H9 (cell line): ENCODE measurements around the gene ZNF175. TPM values are rescaled to one million over a fixed set of nuclear protein-coding genes. Genes with fewer than 3 reads are reported as not detected.

Experiments used
- DNase-seq: peaks from one replicate; pipeline ENCODE4 v3.0.0-alpha.2; 2017
- H2AFZ ChIP-seq: one replicate; pipeline ENCODE4 v1.6.1; 2013; ENCODE audit warnings: mild to moderate bottlenecking, low read length, control low read depth, moderate library complexity
- H2AK5ac ChIP-seq: 2 replicates; pipeline ENCODE4 v1.6.1; 2013; ENCODE audit warnings: low read length, control low read depth, mixed read lengths; ENCODE audit not compliant: insufficient read length
- H2BK120ac ChIP-seq: one replicate; pipeline ENCODE4 v1.6.1; 2013; ENCODE audit warnings: low read depth, mild to moderate bottlenecking, low read length, control low read depth, inconsistent platforms; ENCODE audit not compliant: poor library complexity, severe bottlenecking
- H2BK12ac ChIP-seq: 2 replicates; pipeline ENCODE4 v1.6.1; 2013; ENCODE audit warnings: low read length, control low read depth, mixed read lengths, low read depth; ENCODE audit not compliant: insufficient read length
- H2BK15ac ChIP-seq: 2 replicates; pipeline ENCODE4 v1.6.1; 2013; ENCODE audit warnings: low read depth, low read length, control low read depth
- H2BK20ac ChIP-seq: one replicate; pipeline ENCODE4 v1.6.1; 2013; ENCODE audit warnings: low read depth, mild to moderate bottlenecking, low read length, control low read depth, inconsistent platforms; ENCODE audit not compliant: poor library complexity, severe bottlenecking
- H2BK5ac ChIP-seq: 2 replicates; pipeline ENCODE4 v1.6.1; 2013; ENCODE audit warnings: low read length, control low read depth, mixed read lengths; ENCODE audit not compliant: insufficient read length
- H3K14ac ChIP-seq: 2 replicates; pipeline ENCODE4 v1.6.1; 2013; ENCODE audit warnings: low read length, control low read depth; ENCODE audit not compliant: insufficient read depth
- H3K18ac ChIP-seq: 2 replicates; pipeline ENCODE4 v1.6.1; 2013; ENCODE audit warnings: low read depth, mild to moderate bottlenecking, mixed read lengths, low read length, control low read depth; ENCODE audit not compliant: insufficient read length
- H3K23ac ChIP-seq: 2 replicates; pipeline ENCODE4 v1.6.1; 2013; ENCODE audit warnings: low read length, control low read depth, mixed read lengths, low read depth; ENCODE audit not compliant: insufficient read length
- H3K23me2 ChIP-seq: 2 replicates; pipeline ENCODE4 v1.6.1; 2013; ENCODE audit warnings: low read depth, mild to moderate bottlenecking, mixed read lengths, low read length, control low read depth; ENCODE audit not compliant: insufficient read length, poor library complexity, severe bottlenecking
- H3K27ac ChIP-seq: 2 replicates; pipeline ENCODE4 v1.5.1; 2013; ENCODE audit warnings: low read length, control low read depth, mixed read lengths, low read depth; ENCODE audit not compliant: insufficient read length
- H3K27me3 ChIP-seq: 2 replicates; pipeline ENCODE4 v1.6.1; 2013; ENCODE audit warnings: low read length, control low read depth, inconsistent platforms; ENCODE audit not compliant: insufficient read depth
- H3K4ac ChIP-seq: 2 replicates; pipeline ENCODE4 v1.6.1; 2013; ENCODE audit warnings: low read depth, mild to moderate bottlenecking, control low read depth, inconsistent platforms, low read length, moderate library complexity
- H3K4me1 ChIP-seq: 2 replicates; pipeline ENCODE4 v1.6.1; 2013; ENCODE audit warnings: low read length, control low read depth, inconsistent platforms; ENCODE audit not compliant: insufficient read depth
- H3K4me2 ChIP-seq: 2 replicates; pipeline ENCODE4 v1.6.1; 2013; ENCODE audit warnings: low read length, control low read depth, mixed read lengths; ENCODE audit not compliant: insufficient read length, insufficient read depth
- H3K56ac ChIP-seq: 2 replicates; pipeline ENCODE4 v1.6.1; 2013; ENCODE audit warnings: low read depth, mild to moderate bottlenecking, mixed read lengths, low read length, control low read depth; ENCODE audit not compliant: insufficient read length
- H3K79me1 ChIP-seq: 2 replicates; pipeline ENCODE4 v1.6.1; 2013; ENCODE audit warnings: low read depth, mild to moderate bottlenecking, moderate library complexity, low read length, control low read depth, inconsistent platforms; ENCODE audit not compliant: insufficient read depth, poor library complexity, severe bottlenecking
- H3K79me2 ChIP-seq: 2 replicates; pipeline ENCODE4 v1.6.1; 2013; ENCODE audit warnings: low read length, control low read depth, inconsistent platforms; ENCODE audit not compliant: insufficient read depth
- H3K9ac ChIP-seq: 2 replicates; pipeline ENCODE4 v1.6.1; 2013; ENCODE audit warnings: low read length, control low read depth, mixed read lengths; ENCODE audit not compliant: insufficient read length; ENCODE audit errors: extremely low read depth
- H3K9me3 ChIP-seq: one replicate; pipeline ENCODE4 v1.6.1; 2013; ENCODE audit warnings: low read depth, low read length, inconsistent platforms; ENCODE audit not compliant: control insufficient read depth
- H3T11ph ChIP-seq: one replicate; pipeline ENCODE4 v1.6.1; 2013; ENCODE audit warnings: mild to moderate bottlenecking, low read length, control low read depth, inconsistent platforms
- H4K20me1 ChIP-seq: one replicate; pipeline ENCODE4 v1.6.1; 2013; ENCODE audit not compliant: control insufficient read depth, insufficient read length, insufficient read depth
- H4K5ac ChIP-seq: 2 replicates; pipeline ENCODE4 v1.6.1; 2013; ENCODE audit warnings: low read depth, mild to moderate bottlenecking, mixed read lengths, low read length, control low read depth; ENCODE audit not compliant: insufficient read length
- H4K8ac ChIP-seq: replicated peaks from 2 replicates; pipeline ENCODE4 v1.6.1; 2013; ENCODE audit warnings: low read length, control low read depth, mixed read lengths, low read depth; ENCODE audit not compliant: insufficient read length
- H4K91ac ChIP-seq: 2 replicates; pipeline ENCODE4 v1.6.1; 2013; ENCODE audit warnings: low read depth, mild to moderate bottlenecking, moderate library complexity, mixed read lengths, low read length, control low read depth; ENCODE audit not compliant: insufficient read length
- H3K27ac Mint-ChIP-seq, 3 experiments: 2 replicates in 2 of 3; 3 replicates in 1 of 3; pipeline ENCODE4 v1.8.0; 2020 to 2021; ENCODE audit warnings: mixed read lengths in 3 of 3, mild to moderate bottlenecking in 1 of 3, moderate library complexity in 1 of 3
- H3K27me3 Mint-ChIP-seq: 2 replicates; pipeline ENCODE4 v1.8.0; 2021; ENCODE audit warnings: low read depth, mild to moderate bottlenecking, moderate library complexity, mixed read lengths
- H3K36me3 Mint-ChIP-seq, 3 experiments: 2 replicates in 2 of 3; 3 replicates in 1 of 3; pipeline ENCODE4 v1.8.0; 2020 to 2021; ENCODE audit warnings: low read depth in 3 of 3, mixed read lengths in 3 of 3; ENCODE audit not compliant: insufficient read depth in 1 of 3
- H3K4me1 Mint-ChIP-seq, 2 experiments: 2 replicates each; pipeline ENCODE4 v1.8.0; 2020; ENCODE audit warnings: mixed read lengths in 2 of 2
- H3K4me3 Mint-ChIP-seq, 2 experiments: 2 replicates in 1 of 2; 3 replicates in 1 of 2; pipeline ENCODE4 v1.8.0; 2020 to 2021; ENCODE audit warnings: mild to moderate bottlenecking in 2 of 2, mixed read lengths in 2 of 2, moderate library complexity in 1 of 2
- H3K9me3 Mint-ChIP-seq, 2 experiments: 2 replicates in 1 of 2; 3 replicates in 1 of 2; pipeline ENCODE4 v1.8.0; 2020; ENCODE audit warnings: mild to moderate bottlenecking in 2 of 2, mixed read lengths in 2 of 2, moderate library complexity in 1 of 2
- CTCF ChIP-seq: fragments of 200-600 bp; sonication (generic); conservative IDR thresholded peaks from 3 replicates; pipeline ENCODE4 v1.8.0; 2021; ENCODE audit warnings: antibody characterized with exemption, mild to moderate bottlenecking
- WGBS: extraction: QIAGEN DNeasy Blood & Tissue Kit; methylation state at CpG from one replicate; pipeline ENCODE4 v1.1.7; 2013; ENCODE audit warnings: missing lambda C conversion rate, low lambda C conversion rate, mixed read lengths; ENCODE audit not compliant: insufficient read length; ENCODE audit errors: extremely low coverage; 5-methylcytosine and 5-hydroxymethylcytosine counted together
- total RNA-seq: library from RNA; stranded (reverse); gene quantifications from 2 replicates; pipeline ENCODE4 v1.2.1, GENCODE V29; 2021

ZNF175 gene
- total RNA-seq, 1 experiment from 2014 or later = 10.7 TPM

GRCh38 chr19:51568456-51568855, 2.6 kb upstream of the ZNF175 start:
- no peak overlapping the region for H3K9ac ChIP-seq
- no peaks in the 10 kb centered on the region for H3K79me1 ChIP-seq
- Mint-ChIP-seq H3K4me1 (peaks cover 8 to 12% of the 10 kb centered on the region in 2 experiments), H3K4me3 (no peak overlapping the region), H3K27me3 (peaks cover 45% of the 10 kb centered on the region), H3K27ac (no peak overlapping the region), H3K36me3 (peaks cover 0 to 4% (median 3%) of the 10 kb centered on the region in 3 experiments; a peak in 2 of 7 replicates), H3K9me3 (peaks cover 0 to 41% of the 10 kb centered on the region in 2 experiments; a peak in 4 of 5 replicates)
- no peak overlapping the region for H3T11ph ChIP-seq
- no peak for TF ChIP-seq CTCF
- H3K4me2 ChIP-seq = no peak overlapping the region
- H4K20me1 ChIP-seq = no peaks in the 10 kb centered on the region
- WGBS = no CpG with 5 or more reads among the region's 1 CpG
- H4K5ac ChIP-seq = no peak overlapping the region
- no peak overlapping the region for H2BK15ac ChIP-seq
- H3K27ac ChIP-seq = no peak overlapping the region
- no peaks in the 10 kb centered on the region; the same call in 1 of the 2 replicates for H3K79me2 ChIP-seq
- no peak overlapping the region for H2BK5ac ChIP-seq
- H3K4me1 ChIP-seq = no peaks in the 10 kb centered on the region
- no peak overlapping the region for H2BK12ac ChIP-seq
- H3K4ac ChIP-seq = no peak overlapping the region
- no peak overlapping the region for H2AFZ ChIP-seq
- no peak overlapping the region for H3K56ac ChIP-seq
- no peak overlapping the region for H2AK5ac ChIP-seq
- no peak overlapping the region for H4K91ac ChIP-seq
- H2BK20ac ChIP-seq = no peak overlapping the region
- H3K23me2 ChIP-seq = peaks cover 6% of the 10 kb centered on the region
- H3K18ac ChIP-seq = no peak overlapping the region
- no peak overlapping the region for H3K23ac ChIP-seq
- no peaks in the 10 kb centered on the region for H3K9me3 ChIP-seq
- H2BK120ac ChIP-seq = no peak overlapping the region
- no peak overlapping the region for H4K8ac ChIP-seq
- no peak for DNase-seq
- H3K14ac ChIP-seq = no peak overlapping the region
- no peaks in the 10 kb centered on the region for H3K27me3 ChIP-seq
